Measurements from ENCODE around the gene TPM1. TPM values are rescaled to one million over a fixed set of nuclear protein-coding genes. Genes with fewer than 3 reads are reported as not detected.

Gene TPM1
- total and polyA plus RNA-seq, 10 of the 15 experiments (the other 5 are each of a cell fraction or from before 2014, with no cell fraction given), result 0.43 to 10.0 (median 2.4) TPM

GRCh38 chr15:63079947-63080626 lies 37.5 kb downstream of the TPM1 start:
- H3K27ac ChIP-seq (ENCODE audit: control insufficient read depth, insufficient read depth), result no peak overlapping the region
- no peak overlapping the region for H3K9ac ChIP-seq (ENCODE audit: control insufficient read depth, insufficient read depth, low read length)
- FAIRE-seq (no peak), DNase-seq (ENCODE audit: low read depth, low spot score) (no peak), ATAC-seq (no peak)
- H4K20me1 ChIP-seq (ENCODE audit: control insufficient read depth, insufficient read depth), result no peaks in the 10 kb centered on the region; the same call in 1 of the 2 replicates
- intact Hi-C loops (cut with micrococcal nuclease; ENCODE audit: unreplicated experiment) (no loop called here), in situ Hi-C loops (cut with MboI) (loop anchor here (10.0 kb wide), 1 partner anchor 305 kb away; no protein-coding TSS in a partner anchor)
- ChIA-PET CTCF (interaction anchor here (1.1 to 1.3 kb wide), 2 partner anchors 13 to 33 kb away, joined by 3 to 4 read pairs; no protein-coding TSS in a partner anchor), POLR2A (no interaction called here), SMC1A (ENCODE audit: uncharacterized antibody, unreplicated experiment) (no interaction called here), RAD21 (ENCODE audit: unreplicated experiment) (no interaction called here)
- no peaks in the 10 kb centered on the region for H3K9me3 ChIP-seq (replicated peaks; ENCODE audit: control insufficient read depth, insufficient read depth, low read length)
- H3K79me2 ChIP-seq (ENCODE audit: control insufficient read depth, insufficient read depth, low read length), result no peaks in the 10 kb centered on the region
- BruUV-seq (replicated peaks), result no TSS peak
- H3K4me1 ChIP-seq (ENCODE audit: control insufficient read depth, insufficient read depth, low read length), result peaks cover 9% of the 10 kb centered on the region
- no peak overlapping the region for H3K4me2 ChIP-seq (ENCODE audit: control insufficient read depth, insufficient read depth)
- H3K27me3 ChIP-seq (replicated peaks in 1 of 2; ENCODE audit: control insufficient read depth in 2 of 2, insufficient read depth in 2 of 2, low read length in 1 of 2), result no peaks in the 10 kb centered on the region
- H3K36me3 ChIP-seq (ENCODE audit: control insufficient read depth in 2 of 2, insufficient read depth in 2 of 2, low read length in 1 of 2), result no peaks in the 10 kb centered on the region
- no peak overlapping the region for H3K4me3 ChIP-seq
- H2AFZ ChIP-seq (ENCODE audit: control insufficient read depth, low read depth, low read length), result no peak overlapping the region
- no peak for TF ChIP-seq ZNF687 (IDR thresholded peaks at IDR 0.05)
- 58% methylated on average over 13 of the region's 13 CpGs for WGBS (ENCODE audit: insufficient coverage, insufficient replicate concordance, low lambda C conversion rate, missing lambda C conversion rate)

Measured in GM12878 (cell line).